ENCODE measurements around the gene PRM1.

Gene PRM1

DNA sequence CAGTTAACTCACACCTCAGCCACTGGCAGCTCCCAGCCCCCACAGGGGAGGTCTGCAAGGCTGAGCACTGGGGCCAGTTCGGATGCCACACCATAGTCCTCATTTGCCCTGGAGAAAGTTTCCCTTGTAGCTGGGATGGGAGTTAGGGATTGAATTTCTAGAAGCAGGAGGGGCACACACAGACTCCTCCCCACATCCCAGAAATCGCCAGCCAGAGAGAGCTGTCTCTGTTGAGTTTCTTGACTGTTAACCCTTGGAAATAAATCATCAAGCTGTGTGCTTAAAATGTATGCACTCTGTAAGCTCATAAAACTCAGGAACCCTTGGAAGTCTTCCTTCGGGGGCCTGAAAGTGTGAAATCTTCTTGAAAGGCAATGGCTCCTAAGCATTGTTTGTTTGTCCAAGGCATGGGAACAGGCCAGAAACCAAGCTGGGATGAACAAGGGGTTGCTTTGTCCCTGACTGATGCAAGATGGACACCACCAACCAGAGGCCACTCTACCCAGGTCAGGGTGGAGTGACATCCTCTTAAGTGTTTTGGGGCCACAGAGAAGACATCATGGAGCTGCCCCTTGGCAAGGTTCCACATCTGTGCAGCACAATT is 7.3 kb downstream of the PRM1 start:
- no peak for DNase-seq (ENCODE audit: low read depth, low spot score)

DNA sequence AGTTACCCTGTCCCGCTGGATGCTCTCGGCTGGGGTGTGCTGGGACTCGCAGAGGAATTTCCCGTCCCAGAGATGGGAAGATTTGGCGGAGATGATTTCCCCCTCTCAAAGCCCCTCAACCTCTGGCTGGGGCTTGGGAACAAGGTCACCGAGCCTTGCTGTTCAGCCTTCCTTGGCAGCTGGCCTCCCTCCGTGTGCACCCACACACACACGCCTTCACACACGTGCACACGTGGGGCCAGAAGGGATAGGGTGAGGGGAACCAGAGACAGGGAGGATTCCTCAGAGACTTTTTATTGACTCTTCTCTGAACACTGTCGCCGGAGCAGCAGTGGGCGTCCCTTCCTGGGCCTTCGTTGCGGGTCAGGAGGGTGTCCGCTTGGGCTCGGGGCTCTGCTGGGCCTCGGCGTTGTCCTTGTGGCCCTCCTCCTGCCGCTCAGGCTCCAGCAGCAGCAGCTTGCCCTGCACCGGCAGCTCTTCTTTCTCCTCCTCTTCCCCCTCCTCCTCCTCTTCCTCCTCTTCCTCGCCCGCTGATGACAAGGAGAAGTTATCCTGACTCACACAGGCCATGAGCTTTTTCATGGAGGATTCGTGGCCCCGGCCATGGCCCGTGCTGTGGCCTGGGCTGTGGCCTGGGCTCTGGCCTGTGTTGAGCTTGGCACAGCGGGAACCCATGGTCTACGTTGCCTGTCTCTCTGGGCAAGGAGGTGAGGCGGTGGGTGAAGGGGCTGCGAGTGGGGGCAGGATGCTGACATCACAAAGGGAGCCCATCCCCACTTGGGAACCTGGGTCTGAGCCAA is 8.0 kb downstream of the PRM1 start, which contains the start of gene PRM3:
Gene PRM3, minus strand, starts transcription at position 709 of the 800 bp plus-strand sequence. Its CDS starts 34 bp downstream, at position 675.
- no peak for DNase-seq (ENCODE audit: low read depth, low spot score)

DNA sequence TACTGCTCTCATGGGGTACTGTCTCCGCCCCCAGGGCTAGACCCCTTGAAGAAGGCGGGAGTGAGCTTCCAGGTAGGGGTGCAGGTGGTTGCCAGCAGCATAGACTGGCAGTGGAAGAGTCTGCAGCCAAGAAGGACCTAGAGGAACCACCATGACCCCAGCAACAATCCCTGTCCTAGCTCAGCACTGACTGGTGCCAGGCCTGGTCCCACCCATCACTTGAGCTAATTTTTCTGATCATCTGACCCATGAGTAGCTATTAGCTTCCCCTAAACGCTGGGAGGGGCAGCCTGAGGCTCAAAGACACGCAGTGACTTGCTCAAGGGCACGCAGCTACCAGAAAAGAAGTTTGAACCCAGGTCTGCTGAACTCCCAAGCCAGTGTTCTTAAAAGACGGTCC is 8.6 kb downstream of the PRM1 start:
- DNase-seq (ENCODE audit: low read depth, low spot score), result no peak

DNA sequence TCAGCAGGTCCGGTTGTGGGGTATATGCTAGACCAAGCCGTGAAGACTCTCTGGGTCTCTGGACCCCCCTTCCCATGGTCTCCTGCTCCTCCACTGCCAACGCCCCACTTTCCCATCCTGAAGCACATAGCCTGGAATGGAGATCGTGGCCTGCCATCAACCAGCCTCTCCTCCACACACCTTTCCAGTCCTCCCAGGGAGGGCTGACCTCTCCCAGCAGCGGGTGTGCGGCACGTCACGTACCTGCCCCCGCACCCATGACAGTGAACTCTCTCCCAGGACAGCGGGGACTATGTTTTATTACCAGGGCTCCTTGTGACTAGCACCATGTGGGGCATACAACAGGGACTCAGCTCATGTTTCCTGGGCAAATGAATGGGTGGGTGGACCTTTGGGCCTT is 9.5 kb downstream of the PRM1 start:
- DNase-seq (ENCODE audit: low read depth, low spot score), result no peak

DNA sequence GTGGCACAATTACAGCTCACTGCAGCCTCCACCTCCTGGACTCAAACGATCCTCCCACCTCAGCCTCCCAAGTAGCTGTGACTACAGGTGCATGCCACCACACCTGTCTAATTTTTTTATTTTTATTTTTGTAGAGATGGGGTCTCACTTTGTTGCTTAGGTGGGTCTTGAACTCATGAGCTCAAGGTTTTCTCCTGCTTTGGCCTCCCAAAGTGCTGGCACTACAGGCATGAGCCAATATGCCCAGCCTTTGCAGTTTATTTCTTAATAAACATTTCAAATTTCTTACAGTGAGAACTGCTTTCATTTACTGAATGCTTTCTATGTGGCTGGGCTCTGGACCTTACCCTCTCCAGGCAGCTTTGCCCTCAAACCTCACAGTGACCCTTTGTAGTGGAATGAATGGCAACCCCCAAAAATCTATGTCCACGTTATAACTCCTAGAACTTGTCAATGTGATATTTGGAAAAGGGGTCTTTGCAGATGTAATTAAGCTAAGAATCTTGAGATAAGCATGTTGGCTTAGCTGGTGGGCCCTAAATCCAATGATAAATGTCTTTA is 10.4 kb downstream of the PRM1 start:
- DNase-seq (ENCODE audit: low read depth, low spot score), result no peak

DNA sequence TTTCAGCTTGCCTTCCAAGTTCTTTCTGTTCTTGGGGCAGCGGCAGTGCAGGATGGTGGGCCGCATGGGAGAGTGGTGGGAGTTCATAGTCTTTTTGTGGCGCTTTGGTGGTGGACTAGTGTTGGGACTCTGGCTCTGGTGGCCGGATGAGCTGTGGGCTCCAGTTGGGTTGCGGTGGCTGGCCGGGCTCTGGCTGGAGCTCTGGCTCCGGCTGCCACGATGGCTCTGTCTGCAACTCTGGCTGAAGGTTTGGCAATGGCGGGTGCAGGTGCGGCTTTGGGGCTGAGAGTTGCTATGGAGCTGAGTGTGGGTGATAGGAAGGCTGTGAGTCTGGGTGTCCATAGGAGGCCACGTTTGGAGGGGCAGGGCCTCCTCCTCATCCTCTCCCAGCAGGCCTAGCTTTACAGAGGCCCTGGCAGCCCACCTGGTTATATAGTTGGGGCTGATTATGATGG is 12.2 kb downstream of the PRM1 start, which contains the start of gene TNP2:
Gene TNP2, minus strand, starts transcription at position 405 of the 455 bp plus-strand sequence. Its CDS starts 63 bp downstream, at position 342.
- no peak for DNase-seq (ENCODE audit: low read depth, low spot score)

DNA sequence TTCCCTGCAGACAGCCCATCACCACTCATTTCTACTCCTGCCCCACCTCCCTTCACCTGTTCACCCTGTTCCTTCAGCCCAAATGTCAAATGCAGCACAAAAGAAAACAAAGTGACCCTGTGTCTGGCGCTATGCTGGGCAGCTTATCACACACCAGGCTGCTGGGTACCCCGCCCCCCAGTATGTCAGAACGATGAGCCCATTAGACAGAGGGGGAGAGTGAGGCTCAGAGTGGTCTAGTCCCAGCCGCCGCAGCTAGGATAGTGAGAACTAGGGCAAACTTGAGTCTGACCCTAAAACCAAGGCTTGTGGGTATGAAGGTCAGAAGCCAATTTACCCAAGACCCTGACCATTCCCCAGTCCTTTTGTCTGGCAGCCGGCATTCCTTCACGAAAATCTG is 16.0 kb downstream of the PRM1 start:
- no peak for DNase-seq (ENCODE audit: low read depth, low spot score)

DNA sequence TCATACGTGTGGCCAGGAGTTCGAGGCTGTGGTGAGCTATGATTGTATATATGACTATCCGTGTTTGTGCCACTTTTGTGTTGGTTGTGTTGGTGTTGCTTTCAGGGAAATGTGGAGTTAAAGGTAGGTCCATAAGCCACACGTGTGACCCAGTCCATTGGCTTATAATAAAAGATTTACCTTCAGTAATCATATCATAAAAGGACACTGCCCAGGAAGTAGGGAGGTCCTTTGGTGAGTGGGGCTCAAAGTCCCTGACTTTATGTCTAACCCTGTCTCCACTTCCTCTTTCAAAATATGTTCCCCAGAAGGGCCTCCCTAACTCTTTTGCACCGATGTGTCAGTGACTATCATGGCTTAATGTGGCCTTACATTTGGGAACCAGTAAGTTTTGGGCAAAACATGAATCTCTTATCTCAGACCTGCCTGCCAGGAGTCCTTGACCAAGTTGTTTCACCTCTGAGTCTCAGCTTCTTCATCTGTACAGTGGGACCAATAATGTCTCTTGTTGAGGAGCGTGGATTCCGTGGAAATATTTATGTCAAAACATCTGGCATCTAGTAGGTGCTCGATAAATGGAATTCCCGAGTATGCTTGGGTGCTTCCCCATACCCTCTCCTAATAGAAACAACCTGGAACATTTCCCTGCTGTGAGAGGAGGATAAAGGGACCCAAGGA is 16.8 kb downstream of the PRM1 start:
- DNase-seq (ENCODE audit: low read depth, low spot score), result no peak

DNA sequence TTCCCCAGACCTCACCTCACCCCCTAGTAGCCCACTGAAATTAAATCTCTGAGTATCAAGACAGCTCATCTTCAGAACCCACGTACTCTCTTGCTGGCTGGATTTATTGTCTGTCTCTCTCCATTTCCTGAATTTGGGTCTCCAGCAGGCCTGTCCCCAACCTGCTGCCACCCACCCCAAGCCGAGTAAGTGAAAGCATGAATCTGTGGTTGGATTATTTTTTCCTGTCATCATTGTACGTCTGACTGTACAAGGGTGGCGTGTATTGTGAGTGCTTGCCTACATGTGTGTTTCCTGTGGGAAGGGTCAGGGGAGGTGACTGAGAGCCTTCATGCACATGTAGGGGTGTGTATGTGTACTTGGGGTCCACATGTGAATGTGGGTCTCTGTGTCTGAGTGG is 17.4 kb downstream of the PRM1 start:
- DNase-seq (ENCODE audit: low read depth, low spot score), result no peak

DNA sequence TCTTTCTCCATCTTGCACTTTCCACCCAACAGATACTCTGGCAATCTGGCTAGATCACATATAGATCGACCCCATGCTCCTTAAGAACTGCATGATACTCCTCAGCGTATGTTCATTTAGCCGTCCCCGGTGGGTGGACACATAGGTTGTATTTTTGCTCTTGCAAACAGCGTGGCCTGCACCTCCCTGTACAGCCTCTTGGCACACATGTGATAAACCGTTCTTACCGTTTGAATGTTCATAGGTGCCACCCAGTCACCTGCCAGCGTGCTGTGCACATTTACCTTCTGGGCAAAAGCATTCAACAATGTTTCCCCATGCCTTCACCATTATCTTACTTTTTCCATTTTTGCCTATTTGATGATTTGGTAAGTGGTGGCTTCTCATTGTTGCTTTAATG is 18.2 kb downstream of the PRM1 start:
- no peak for DNase-seq (ENCODE audit: low read depth, low spot score)

DNA sequence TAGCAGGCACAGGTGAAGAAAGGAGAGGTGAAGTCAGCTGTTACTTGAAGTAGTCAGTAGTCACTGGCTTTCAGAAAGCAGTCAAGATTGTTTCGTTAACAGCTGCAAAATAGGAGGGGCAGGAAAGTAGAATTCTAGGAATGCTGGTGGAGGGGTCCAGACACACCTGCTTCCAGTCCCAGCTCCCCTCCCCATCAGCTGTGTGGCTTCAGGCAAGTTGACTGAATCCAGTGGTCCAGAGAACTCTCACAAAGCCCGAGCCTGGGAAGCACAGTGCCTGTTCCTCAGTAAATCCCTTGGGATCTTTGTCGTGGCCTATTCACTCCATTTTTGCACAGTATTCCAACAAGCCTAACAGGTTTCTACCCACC is 20.5 kb downstream of the PRM1 start:
- DNase-seq (ENCODE audit: low read depth, low spot score), result no peak

DNA sequence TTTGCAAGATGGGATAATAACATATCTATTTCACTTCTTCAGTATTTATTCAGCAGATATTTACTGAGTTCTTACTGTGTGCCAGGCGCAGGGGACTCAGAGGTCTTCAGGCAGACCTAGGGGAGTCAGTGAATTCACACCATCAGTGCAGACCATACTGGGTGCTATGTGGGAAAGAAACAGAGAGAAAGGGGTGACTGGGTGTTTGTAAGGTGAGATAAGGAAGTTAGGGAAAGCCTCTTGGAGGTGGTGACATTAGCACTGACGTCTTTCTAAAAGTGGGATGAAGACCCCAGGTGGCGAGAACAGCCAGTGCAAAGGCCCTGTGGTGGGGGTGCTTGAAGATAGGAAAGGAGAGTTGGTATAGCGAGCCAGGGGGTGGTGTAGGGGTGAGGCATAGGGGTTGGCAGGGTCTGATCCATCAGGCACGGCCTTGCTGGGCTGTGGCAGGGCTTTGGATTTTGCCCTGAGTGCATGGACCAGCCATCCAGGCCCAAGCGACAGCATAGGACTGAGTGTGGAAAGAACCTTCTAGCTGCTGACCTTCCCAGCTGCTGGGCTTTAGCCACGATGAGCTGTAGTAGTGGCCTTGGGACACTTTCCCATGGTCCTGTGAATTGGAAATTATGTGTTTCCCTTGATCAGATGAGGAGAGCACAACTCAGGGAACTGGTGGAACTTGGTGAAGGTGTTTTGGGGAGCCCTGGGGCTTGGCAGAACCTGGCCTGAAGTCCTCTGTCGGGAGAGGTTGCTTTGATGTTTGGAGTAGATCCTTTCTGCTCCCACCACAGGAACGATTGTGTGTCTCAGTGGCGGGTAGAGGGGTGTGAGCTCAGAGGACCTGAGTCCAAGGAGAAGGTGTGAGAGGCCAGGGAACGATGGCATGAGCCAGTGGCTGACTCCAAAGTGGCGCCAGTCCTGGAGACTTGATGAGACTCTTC is 21.2 kb downstream of the PRM1 start:
- no peak for DNase-seq (ENCODE audit: low read depth, low spot score)

DNA sequence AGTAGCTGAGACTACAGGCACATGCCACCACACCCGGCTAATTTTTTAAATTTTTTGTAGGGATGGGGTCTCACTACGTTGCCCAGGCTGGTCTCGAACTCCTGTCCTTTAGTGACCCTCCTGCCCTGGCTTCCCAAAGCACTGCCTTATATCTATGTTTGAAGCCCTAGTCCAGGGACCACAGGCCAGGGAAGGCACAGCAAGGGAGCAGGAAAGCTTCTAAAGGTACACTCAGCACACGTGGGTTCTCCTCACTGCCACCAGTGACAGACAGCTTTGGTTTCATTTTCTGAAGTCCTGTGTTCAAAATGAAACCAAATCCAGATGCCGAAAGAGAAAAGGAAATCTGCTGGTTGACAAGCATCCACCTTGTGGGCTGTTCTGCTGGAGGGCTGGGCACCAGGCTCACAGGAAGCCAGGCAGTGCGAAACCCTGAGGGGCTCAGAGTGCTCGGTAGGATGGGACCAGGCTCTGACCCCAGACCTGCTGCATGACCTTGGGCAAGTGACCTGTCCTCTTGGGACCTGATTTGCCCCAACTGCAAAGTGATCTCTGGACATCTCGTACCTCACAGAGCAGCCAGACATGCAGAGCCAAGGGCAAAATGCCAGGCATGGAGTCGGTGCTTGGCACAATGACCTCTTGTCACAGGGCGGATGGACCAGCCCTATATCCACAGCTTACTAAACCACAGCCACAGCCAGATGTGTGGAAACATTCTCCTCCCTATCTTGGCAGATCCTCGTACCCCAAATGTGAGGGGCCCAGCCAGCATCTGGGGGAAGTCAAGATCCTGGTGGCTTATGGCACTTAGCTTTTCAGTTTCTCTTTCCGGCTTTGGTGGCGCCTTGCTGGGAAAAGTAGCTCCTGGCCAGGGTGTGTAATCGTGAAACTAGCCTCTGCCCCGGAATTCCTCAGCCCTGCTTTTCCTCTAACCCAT is 22.3 kb downstream of the PRM1 start:
- DNase-seq (ENCODE audit: low read depth, low spot score), result no peak

DNA sequence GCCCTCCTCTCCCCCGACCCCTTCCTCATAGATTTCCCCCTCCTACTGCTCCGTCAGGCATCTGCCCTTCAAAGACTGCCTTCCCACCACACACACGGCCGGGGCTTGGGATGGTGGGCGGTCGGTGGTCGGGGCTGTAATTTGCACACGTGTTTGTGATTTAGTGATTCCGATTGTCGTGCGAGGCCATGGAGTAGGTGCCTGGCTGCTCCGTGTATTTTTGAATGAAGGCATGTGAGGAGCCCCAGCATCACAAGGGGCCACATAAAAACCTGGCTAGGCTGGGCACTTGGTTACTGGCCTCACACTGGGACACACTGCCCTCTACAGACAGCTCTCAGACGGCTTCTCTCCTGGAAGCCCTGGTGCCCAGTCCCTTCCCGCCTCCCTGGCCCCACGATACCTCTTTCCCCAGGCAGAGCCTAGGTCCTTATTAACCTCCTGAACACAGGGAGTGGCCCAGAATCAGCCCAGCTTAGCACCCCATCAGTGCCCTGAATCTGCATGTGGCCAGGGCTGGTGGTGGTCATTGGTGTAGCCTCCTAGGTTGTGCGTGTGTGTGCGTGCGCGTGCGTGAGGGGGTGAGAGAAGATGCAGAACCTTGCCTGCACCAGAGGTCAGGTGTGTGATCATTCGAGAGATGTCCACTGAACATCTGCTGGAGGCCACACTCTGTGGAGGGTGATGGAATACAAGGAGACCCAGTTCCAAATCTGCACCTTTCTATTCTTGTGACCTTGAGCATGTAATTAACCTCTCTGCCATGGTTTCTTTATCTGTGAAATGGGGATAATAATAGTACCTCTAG is 23.8 kb downstream of the PRM1 start:
- no peak for DNase-seq (ENCODE audit: low read depth, low spot score)

DNA sequence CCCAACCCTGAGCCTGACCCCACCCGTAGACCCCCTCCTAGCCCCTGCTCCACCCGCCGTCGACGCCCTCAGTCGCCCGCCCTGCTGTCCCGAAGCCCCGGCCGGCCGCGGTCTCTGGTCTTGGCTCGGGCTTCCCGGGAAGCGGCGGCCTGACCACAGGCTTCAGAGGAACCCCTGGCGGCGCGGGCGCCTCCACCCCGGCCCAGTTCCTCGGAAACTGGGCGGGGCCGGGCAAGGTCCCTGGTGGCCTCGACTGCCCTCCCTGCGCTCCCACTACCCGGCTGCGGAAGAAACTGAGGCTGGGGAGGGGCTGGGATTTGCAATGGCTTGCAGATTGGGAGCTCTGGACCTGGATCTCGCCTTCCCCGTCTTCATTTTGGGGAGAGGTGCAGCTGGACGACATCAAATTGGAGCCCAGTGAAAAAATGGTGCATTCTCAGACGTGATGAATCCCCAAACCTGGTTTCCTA is 24.4 kb downstream of the PRM1 start:
- no peak for DNase-seq (ENCODE audit: low read depth, low spot score)

DNA sequence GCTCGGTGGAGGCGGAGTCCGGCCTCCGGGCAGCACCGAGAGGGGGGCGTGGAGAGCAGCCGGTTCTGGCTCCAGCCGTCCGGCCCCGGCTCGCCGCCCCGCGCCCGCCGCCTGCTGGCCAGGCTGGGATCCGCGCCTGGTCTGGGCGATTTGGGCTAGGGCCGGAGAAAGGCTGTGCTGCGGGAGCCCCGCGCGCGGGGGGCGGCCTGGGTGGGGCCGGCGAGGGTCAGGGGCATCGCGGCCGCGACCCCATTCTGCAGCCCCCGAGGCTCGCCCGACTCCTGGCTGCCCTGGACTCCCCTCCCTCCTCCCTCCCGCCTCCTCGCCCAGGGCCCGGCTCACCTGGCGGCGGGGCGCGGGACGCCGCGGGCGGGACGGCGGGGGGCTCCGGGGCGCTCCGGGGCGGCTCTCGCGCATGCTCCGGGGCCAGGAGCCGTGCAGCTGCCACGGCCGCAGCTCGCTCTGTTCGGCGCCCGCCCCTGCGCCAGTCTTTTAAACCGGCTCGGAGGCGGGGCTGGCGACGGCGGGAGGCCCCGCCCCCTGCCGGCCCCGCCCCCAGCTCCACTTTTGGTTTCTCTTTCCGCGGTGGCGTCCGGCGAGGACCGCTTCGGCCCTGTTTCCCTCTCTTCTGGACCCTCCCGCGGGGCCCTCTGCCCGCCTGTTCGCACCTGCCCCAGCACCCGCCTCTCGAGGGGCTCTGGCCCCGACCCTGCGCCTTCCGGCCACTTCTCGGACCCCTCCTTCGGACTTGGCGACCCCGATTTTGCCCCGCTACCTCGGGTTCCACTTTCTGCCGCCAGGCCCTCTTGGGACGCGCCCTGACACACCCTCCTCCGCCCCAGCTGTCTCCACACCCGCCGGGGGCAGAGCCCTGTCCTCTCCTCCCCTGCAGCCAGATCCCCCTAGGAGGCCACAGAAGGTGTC is 25.1 kb downstream of the PRM1 start, which contains the start of gene SOCS1:
Gene SOCS1, minus strand, starts transcription at position 468 of the 924 bp plus-strand sequence. CDS start 726 bp downstream, outside the sequence.
- no peak for DNase-seq (ENCODE audit: low read depth, low spot score)

DNA sequence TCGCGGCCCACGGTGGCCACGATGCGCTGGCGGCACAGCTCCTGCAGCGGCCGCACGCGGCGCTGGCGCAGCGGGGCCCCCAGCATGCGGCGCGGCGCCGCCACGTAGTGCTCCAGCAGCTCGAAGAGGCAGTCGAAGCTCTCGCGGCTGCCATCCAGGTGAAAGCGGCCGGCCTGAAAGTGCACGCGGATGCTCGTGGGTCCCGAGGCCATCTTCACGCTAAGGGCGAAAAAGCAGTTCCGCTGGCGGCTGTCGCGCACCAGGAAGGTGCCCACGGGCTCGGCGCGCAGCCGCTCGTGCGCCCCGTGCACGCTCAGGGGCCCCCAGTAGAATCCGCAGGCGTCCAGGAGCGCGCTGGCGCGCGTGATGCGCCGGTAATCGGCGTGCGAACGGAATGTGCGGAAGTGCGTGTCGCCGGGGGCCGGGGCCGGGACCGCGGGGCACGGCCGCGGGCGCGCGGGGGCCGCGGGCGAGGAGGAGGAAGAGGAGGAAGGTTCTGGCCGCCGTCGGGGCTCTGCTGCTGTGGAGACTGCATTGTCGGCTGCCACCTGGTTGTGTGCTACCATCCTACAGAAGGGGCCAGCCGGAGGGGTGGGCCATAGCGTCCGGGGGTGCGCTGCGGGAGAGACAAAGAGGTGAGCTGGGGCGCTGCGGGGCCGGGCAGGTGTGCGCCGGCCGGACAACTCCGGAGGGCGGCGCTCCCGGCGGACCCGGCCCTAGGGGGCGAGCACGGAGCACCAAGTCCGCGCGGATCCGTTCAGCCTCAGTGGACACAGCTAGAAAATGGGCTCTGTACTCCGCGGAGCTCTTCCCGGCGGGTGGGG is 26.0 kb downstream of the PRM1 start:
- DNase-seq (ENCODE audit: low read depth, low spot score), result no peak

Data from iPS DF 19.7 (cell line).